ENCODE measurements around the gene RALGPS2.

- TF ChIP-seq CTCF (IDR thresholded peaks at IDR 0.05) = no peak
- TF ChIP-seq EP300 (IDR thresholded peaks at IDR 0.05; ENCODE audit: borderline replicate concordance in 1 of 2, low read depth in 1 of 2, low read length in 1 of 2) = no peak
- no peak for TF ChIP-seq GABPA (IDR thresholded peaks at IDR 0.05; ENCODE audit: low read depth)
- TF ChIP-seq MAX (IDR thresholded peaks at IDR 0.05; ENCODE audit: low read depth) = no peak
- no peak for TF ChIP-seq ZBTB33 (IDR thresholded peaks at IDR 0.05; ENCODE audit: borderline replicate concordance, low read depth)
- TF ChIP-seq FOXM1 (IDR thresholded peaks at IDR 0.05; ENCODE audit: low read depth) = no peak
- TF ChIP-seq JUND (IDR thresholded peaks at IDR 0.05) = no peak
- TF ChIP-seq NRF1 (IDR thresholded peaks at IDR 0.05; ENCODE audit: low read depth, low read length) = no peak
Measured at GRCh38 chr1:178933709-178934490, 208.9 kb downstream of the RALGPS2 start.
